NCI-H2171 treated with DMSO at 0.1 percent for 48 hours (cell line): ENCODE results near the gene KRT25.

Experiments used
- DNase-seq: peaks from one replicate; lab custom pipeline; 2025; lab: John Stamatoyannopoulos, UW

Gene KRT25, protein sequence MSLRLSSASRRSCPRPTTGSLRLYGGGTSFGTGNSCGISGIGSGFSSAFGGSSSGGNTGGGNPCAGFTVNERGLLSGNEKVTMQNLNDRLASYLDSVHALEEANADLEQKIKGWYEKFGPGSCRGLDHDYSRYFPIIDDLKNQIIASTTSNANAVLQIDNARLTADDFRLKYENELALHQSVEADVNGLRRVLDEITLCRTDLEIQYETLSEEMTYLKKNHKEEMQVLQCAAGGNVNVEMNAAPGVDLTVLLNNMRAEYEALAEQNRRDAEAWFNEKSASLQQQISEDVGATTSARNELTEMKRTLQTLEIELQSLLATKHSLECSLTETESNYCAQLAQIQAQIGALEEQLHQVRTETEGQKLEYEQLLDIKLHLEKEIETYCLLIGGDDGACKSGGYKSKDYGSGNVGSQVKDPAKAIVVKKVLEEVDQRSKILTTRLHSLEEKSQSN

DNA sequence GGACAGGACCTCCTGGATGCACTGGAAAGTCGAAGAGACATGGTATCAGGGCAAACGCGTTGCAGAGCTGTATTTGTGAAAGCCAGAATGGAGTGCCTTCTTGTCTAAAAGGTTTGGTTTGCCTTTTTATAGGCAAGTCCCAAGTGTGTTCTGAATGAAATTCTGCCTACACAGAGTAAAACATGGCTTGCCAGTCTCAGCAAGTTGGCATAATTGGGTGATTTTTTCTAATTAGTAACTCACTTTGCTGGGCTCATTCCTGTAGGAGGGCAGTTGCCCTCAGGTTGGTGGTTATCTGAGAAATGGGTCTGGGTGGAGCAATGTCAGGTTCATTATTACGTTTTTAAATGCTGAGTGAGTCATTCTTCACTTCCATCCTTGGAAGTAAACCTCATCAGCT, at the start of gene KRT25:
Gene KRT25, minus strand, starts transcription at position 101 of the 400 bp plus-strand sequence. Its CDS starts 60 bp downstream, at position 41.
- no peak for DNase-seq

DNA sequence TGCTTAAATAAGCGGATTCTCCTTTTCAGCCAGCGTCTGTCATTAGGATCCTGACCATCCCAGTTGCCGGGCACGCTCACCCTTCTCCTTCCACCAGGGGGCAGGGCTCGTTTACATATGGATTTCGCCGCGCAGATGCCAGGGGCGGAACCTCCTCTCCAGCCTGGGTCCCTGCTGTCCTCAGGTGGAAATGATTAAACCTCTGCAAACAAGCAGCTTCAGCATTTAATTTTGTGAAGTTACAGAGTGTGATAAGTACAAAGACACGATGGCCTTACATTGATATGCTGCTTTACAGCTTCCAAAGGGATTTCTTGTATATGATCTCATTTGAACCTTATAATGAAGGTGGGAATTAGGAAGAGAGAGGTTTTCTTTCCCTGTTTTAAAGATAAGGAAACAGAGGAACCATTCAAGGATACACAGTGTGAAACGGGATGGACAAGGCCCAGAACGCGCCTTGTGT, 48.5 kb upstream of the KRT25 start:
- peak; percentile 77 for DNase-seq

DNA sequence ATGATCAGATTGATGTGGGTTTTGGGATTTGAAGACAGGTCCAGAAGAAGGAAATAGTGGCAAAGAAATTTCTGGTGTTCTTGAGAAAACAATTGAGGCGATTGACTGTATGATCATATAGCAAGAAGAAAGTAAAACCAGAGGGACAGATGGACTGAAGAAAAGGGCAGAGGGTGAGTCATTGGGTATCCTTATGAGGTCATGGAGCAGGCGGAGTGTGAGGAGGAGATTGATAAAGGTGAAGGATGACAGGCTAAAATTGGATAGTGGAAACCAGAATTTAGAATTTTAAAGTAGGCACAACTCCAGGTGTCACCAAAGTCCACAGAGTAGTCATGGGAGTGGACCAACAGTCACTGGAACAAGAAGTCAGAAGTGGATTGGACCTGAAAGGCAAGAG, 46.0 kb upstream of the KRT25 start:
- no peak for DNase-seq

DNA sequence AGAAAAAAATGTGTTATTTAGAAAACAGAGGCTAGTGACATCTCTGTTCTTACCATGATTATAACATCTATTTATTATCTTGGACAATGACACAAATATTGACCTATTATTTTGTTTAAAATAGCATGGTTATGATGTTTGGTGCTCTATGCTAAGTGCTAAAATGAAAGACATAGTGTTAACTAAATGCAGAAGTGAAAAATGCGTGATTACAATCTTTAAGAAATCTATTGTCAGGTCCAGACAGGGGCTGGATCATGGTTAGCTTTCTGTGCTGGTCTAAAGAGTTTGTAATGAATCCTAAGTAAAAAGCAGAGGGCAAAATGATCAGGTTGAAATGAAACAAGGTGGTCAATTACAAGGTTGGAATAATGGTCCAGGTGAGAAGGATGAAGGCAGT, 45.2 kb upstream of the KRT25 start:
- DNase-seq = no peak

DNA sequence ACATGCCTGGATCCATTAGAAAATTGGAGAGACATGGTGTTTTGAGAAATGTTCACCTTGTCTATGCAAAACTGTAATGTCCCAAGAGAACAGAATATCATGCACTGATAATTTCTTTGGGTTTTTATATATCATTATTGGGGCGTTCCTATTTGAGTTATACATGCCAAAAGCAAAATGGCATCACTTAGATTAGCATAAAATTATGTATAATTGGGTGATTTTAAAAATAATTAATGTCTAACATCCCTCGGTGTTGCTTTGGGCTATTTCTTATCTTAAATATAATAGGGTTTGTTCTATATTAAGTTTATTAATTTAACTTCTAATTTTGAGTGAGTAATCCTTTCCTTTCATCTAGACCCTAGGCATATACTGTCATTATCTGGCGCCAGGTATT, 44.7 kb upstream of the KRT25 start, which contains the start of gene KRT28:
Gene KRT28, minus strand, starts transcription at position 101 of the 400 bp plus-strand sequence. Its CDS starts 66 bp downstream, at position 35.
- DNase-seq = no peak

DNA sequence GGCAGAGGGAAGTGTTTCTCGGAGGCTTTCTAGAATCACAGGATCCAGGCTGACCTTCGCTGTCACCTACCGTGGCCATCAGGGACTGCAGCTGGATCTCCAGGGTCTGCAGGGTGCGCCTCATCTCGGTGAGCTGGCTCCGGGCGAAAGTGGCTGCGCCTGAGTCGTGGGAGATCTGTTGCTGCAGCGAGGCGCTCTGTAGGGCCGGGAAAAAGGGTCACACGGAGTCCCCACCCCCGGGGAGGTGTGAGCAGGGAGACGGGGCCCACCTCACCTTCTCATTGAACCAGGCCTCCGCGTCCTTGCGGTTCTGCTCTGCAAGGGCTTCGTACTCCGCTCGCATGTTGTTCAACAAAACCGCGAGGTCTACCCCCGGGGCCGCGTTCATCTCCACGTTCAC, 41.7 kb upstream of the KRT25 start:
- DNase-seq = no peak

DNA sequence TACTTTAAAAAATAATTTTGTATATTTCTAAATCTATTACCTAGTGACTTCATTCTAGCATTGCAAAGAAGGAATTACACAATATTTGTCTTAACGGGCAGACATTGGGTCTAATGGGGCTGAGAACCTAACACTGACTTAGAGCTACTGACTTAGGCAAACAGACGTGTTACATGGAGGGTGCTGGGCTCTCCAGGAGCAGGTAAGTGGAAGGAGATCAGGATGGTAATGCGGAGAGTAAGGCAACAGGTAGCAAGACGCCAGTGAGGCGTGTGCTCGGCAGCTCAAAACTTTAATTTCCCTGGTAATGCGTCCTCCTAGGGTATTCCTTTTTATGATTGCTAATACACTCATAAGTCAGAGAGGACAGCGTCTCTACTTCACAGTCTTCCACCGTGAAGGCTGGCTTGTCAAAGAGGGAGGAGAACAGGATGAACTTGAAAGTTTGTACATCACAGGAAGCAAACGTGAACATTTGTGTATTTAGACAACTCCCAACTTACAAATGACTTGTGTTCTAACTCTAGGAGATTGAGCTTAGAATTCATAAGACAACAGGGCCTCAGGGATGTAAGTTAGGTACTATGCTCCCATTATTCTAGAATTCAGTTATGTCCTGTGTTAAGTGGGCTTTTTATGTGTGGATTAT, 40.0 kb upstream of the KRT25 start:
- no peak for DNase-seq

DNA sequence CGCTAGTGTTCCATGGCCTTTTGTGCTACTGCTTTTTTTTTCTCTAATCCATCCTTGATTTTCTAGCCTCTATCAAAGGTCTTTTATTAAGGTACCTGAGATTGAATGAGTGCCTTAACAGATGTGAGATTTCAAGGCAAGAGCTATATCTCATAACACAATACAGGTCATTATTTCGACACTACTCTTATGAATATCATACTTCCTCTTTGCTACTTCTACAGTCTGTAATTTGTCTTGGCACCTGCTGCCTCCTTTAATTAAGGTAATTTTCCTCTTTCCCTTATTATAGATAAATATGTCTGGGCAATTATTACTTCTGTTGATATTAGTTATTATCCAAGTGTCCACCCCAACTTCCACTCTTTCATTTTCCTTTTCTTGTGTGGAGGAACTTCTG, 39.3 kb upstream of the KRT25 start:
- no peak for DNase-seq

DNA sequence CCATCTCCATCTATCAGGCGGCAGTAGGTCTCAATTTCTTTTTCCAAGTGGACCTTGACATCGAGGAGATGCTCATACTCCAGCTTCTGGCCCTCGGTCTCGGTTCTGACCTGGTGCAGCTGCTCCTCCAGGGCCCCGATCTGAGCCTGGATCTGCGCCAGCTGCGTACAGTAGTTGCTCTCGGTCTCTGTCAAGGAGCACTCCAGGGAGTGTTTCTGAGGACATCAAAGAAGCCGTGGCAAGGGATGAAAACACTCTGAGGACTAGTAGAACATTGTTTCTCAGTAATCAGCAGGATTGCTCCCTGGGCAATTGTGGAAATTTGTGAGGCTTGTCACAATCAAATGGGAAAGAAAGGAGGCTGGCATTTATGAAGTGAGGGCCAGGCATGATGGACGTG, 38.7 kb upstream of the KRT25 start:
- no peak for DNase-seq

DNA sequence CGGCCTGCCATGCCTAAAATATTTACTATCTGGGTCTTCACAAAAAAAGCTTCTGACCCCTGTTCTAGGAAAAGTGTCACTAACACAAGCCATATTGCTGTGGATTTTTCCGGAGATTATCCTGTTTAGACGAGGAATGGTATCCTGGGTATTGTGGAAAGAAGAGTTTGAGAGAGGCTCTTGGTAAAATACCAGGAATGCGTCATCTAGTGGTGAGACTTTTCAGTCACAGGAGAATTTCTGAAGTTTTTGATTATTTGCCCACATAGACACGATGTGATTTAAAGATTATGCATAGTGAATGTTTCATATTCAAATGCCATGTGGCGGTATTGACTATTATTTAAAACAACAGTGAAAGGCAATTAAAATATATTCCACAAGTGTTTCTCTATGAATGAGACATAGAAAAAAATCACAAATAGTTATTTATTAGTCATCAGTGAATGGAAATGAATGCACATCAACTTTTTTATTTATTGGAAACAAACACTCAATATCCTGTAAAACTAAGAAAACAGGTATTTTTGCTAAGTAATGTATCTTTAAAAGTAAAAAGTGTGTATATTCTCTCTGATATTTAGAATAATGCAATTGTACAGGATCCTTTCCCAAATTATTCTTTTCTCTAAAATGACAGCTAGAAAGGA, 36.8 kb upstream of the KRT25 start:
- no peak for DNase-seq

DNA sequence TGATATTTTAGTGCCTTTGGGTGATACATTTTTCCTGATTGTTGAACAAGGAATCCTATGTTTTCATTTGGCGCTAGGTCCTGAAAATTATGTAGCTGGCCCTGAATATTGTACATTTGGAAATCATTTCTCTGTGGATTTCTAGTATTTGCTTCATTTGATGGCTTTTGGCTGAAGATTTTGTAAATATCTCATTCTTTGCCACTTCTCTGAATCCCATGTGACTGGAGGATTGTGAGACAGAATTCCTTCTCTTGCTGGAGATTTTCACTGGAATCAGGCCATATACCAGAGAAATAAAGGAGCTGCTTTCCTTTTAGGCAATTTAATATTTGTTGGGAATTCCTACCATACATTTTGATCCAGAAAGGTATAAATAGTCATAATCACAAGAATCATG, 36.0 kb upstream of the KRT25 start:
- DNase-seq = no peak

DNA sequence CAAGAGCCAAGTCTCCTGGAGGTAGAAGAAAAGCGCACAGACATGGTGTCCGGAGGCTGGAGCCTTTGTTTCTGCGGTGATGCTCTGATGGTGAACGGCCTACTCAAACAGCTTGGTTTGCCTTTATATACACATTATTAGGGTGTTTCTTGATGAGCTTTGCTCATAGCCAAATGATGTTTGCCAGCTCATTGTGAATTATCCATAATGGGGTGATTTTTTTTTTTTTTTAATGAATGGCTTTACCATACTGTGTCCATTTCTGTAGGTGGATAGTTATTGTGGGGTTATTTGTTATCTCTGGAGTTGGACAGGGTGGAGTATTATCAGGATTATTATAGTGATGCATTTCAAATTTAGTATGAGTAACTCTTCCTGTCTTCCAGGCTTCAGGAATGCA, 27.3 kb upstream of the KRT25 start, which contains the start of gene KRT27:
Gene KRT27, minus strand, starts transcription at position 101 of the 400 bp plus-strand sequence. Its CDS starts 57 bp downstream, at position 44.
- no peak for DNase-seq

DNA sequence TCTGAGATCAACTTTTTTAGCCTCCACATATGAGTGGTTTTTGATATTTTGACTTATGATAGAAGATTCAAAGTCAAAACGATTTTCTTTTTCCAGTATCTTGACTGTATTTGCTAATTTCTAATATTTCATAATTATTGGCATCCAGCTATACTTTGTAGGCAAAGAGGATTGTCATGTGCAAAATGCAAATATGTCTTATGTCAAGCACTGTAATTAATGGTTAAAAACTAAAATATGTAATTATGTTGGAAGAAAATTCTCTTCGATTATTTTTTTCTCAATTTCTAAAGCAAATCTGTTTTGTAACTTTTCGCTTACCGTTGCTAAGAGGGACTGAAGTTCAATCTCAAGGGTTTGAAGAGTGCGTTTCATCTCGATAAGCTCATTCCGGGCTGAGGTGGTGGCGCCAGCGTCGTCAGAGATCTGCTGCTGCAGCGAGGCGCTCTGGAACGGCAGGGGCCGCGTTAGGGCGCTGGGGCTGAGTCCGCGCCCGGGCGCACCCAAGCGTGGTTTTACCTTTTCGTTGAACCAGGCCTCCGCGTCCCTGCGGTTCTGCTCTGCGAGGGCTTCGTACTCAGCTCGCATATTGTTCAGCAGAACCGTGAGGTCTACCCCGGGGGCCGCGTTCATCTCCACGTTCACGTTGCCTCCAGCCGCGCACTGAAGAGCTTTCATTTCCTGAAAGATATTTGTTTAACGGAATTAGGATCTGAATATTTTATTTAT, 24.2 kb upstream of the KRT25 start:
- no peak for DNase-seq

DNA sequence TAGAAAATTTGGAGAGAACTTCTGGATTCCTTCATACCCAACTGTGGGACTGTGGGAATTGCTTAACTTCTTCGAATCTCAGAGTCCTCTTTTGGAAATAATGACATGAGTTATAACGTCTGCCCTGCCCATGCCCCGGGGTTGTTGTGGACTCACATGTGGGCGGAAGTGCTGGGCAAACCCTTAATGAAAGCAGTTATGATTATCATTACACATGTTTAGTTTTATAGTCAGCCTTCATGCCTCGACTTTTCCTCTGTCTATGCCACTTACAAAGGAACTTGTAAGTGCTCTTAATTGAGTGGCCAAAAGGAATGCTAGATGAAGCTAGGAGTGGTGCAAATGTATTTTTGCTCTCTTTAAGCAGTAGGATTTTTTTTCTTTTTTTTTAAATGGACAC, 23.3 kb upstream of the KRT25 start:
- no peak for DNase-seq

DNA sequence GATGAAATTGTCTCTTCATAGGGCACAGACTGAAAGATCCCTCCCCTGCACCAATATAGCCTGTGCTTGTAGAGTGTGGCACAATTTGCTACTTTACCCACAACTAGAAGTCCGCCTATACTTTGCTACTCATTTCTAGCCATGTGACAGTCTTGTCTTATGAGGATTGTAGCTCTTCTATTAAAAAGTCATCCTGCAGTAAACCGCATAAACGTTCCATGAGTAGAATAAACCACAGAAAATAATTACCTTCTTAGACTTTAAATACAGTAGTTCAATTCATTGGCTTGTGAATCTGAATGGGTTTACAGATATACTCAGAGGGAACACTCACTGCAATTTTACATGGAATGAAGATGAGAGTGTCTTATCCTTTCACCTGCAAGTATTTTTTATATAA, 22.8 kb upstream of the KRT25 start:
- DNase-seq = no peak

DNA sequence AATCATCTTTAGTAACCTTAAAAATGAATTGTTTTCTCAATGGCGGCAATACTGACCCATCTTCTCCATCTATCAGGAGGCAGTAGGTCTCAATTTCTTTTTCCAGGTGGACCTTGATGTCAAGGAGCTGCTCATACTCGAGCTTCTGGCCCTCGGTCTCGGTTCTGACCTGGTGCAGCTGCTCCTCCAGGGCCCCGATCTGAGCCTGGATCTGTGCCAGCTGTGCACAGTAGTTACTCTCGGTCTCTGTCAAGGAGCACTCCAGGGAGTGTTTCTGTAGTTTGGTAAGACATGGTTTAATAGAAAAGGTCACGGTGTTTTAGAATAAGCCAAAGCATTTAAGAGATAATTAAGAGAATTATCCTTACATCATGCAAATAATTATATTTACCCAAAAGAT, 22.3 kb upstream of the KRT25 start:
- no peak for DNase-seq

DNA sequence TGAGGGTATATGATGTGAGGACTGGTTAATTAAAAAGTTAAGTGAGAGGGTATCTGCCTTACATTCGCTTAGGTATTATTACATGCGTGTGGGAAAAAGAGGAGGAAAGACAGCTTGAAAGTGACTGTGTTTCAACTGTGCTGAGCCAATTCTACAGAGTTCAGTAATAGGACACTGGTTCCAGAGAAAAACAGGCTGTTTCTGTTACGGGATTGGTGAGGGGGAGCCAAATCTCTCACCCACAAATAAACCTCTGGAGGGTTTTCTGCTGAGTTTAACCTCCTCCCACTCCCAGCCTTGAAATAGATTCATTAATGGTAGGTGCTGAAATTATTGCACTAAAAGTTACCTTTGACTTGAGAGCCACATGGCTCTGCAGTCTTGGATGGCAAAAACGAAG, 20.8 kb upstream of the KRT25 start:
- DNase-seq = no peak

DNA sequence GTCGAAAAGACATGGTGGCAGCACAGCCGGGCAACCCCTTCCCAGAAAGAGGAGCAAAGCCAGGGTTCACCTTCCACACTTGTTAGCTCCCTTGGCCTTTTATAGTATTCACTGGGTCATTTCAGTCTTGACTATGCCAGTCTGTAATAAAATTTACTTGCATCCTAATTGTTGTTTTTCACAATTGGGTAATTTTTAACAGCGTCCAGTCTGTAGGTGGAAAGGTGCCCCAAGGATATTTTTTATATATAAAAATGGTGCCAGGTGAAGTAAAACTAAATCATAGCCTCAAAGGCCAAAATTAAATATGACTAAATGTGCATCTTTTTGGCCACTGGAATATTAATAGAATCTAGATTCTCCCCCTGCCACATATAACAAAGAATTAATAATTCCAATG, 17.0 kb upstream of the KRT25 start, which contains the start of gene KRT26:
Gene KRT26, minus strand, starts transcription at position 101 of the 400 bp plus-strand sequence. Its CDS starts 88 bp downstream, at position 13.
- no peak for DNase-seq

DNA sequence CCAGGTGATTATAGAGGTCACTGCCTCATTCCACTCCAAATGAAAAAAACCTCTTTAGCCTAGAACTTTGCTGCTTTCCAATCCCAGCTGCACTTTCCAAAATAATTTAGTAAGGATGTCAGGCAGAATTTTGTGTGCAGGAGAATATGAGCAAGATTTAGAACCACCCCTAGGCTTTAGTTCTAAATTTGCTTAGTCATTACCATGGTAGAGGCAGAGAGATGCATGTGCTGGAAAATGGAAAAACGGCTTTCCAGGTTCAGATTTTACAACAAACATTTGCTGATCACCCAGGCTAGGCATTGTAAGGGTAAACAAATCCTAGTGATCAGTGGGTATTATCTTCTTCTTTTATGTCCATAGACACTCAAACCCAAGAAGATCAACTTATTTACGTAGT, 10.5 kb upstream of the KRT25 start:
- DNase-seq = no peak

DNA sequence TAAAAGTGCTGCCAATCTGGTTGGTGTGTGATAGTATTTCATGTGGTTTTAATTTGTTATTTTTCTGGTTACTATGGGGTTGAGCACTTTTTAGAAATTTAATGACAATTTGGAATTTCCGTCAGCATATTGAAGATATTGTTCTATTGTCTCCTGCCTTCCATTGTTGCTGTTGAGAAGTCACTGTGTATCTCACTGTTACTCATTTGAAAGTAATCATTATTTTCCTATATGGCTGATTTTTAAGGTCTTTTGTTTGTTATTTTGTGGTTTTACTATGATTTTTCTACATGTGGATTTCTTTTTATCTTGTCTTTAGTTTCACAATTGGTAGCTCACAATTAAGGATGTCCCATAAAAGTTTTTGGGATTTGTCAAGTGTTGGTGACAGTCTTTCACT, 8.6 kb upstream of the KRT25 start:
- no peak for DNase-seq

DNA sequence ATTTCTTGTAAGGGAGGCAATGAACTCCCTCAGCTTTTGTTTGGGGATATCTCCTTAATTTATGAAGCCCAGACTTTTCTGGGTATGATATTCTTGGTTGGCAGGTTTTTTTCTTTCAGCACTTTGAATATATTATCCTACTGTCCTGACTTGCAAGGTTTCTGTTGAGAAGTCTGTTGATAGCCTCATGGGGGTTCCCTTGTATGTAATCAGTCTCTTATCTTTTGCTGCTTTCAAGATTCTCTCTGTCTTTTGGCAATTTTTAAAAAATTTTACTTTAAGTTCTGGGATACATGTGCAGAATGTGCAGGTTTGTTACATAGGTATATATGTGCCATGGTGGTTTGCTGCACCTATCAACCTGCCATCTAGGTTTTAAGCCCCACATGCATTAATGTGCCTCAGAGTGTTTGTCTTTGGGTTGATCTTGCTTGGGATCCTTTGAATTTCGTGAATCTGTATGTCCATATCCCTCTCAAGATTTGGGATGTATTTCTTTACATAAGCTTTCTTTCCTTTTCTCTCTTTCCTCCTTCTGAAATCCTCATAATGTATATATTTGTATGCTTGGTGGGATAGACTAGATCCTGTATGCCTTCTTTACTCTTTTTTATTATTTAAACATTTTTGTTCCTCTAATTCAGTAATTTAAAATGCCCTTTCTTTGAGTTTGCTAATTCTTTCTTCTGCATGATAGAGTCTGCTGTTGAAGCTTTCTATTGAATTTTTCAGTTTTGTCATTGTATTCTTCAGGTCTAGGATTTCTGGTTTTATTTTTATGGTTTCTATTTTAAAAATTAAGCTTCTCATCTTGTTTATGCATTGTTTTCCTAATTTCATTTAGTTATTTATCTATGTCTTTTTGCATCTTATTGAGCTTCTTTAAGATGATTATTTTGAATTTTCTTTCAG, 5.2 kb upstream of the KRT25 start:
- DNase-seq = no peak
